Erythroblast (primary cell): ENCODE results near the gene NAT8L.

Experiments
- GATA1 ChIP-seq: IDR thresholded peaks from 2 replicates; pipeline ENCODE4 v1.6.1; 2011; ENCODE audit warnings: low read depth, mild to moderate bottlenecking, control low read depth, low read length, moderate library complexity
- POLR2A ChIP-seq: IDR thresholded peaks from 2 replicates; pipeline ENCODE4 v1.6.1; 2011; ENCODE audit warnings: mild to moderate bottlenecking, low read length

- TF ChIP-seq POLR2A (no peak), GATA1 (no peak)
Observed at GRCh38 chr4:2116687-2117400, 57.7 kb downstream of the NAT8L start.
